Epithelial cell of proximal tubule (primary cell): ENCODE results near the gene SLCO4A1. TPM values are rescaled to one million over a fixed set of nuclear protein-coding genes. Genes with fewer than 3 reads are reported as not detected.

Experiments used
- DNase-seq: peaks from one replicate; pipeline ENCODE4 v3.0.0-alpha.2; 2011; ENCODE audit warnings: low read depth
- H3K4me3 ChIP-seq: 2 replicates; pipeline ENCODE4 v1.5.1; 2011; ENCODE audit warnings: low read depth, mild to moderate bottlenecking, low read length
- total RNA-seq: library from RNA; depleted of rRNA; stranded (reverse); fragments of >200 nt; gene quantifications from 2 replicates; pipeline ENCODE4 v1.2.3, GENCODE V29; 2015
- TF ChIP-seq, protein P1 (sequence below): conservative IDR thresholded peaks from 2 replicates; pipeline ENCODE4 v1.5.1; 2012; ENCODE audit warnings: low read depth, mild to moderate bottlenecking, low read length

Gene SLCO4A1
- total RNA-seq, 1 donor from 2014 or later, result 57.3 TPM

DNA sequence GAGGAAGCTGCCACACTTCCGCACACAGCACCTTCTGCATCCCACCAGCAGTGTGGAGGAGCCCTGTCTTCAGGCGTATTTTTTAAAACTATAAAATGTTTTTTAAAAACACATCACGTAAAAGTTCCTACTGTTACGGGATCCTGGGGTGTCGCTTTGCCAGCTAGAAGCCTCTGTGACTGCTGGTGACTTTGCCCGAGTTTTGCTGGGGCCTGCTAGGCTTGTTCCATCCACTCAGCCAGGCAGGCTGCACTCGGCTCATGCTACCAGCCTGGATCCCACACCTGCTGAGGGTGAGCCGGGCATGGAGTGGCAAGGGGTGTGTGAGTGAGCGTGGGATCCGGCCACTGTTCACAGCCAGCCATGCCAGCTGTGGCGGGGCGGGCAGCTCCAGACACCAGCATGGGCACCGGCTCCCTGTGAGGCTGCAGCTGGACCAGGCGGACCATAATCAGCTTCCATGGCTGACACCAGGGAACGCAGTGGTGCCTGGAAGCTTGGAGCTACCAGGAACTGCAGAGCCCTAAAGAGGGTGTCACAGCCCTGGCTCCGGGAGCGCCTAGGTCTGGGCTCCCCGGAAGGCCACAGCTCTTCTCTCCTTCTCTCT lies 12.3 kb upstream of the SLCO4A1 start:
- no peak for DNase-seq
- H3K4me3 ChIP-seq, result no peak overlapping the region
- TF ChIP-seq, protein P1, sequence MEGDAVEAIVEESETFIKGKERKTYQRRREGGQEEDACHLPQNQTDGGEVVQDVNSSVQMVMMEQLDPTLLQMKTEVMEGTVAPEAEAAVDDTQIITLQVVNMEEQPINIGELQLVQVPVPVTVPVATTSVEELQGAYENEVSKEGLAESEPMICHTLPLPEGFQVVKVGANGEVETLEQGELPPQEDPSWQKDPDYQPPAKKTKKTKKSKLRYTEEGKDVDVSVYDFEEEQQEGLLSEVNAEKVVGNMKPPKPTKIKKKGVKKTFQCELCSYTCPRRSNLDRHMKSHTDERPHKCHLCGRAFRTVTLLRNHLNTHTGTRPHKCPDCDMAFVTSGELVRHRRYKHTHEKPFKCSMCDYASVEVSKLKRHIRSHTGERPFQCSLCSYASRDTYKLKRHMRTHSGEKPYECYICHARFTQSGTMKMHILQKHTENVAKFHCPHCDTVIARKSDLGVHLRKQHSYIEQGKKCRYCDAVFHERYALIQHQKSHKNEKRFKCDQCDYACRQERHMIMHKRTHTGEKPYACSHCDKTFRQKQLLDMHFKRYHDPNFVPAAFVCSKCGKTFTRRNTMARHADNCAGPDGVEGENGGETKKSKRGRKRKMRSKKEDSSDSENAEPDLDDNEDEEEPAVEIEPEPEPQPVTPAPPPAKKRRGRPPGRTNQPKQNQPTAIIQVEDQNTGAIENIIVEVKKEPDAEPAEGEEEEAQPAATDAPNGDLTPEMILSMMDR, result no peak

- H3K4me3 ChIP-seq, result no peak overlapping the region
- TF ChIP-seq, protein P1, result no peak
- no peak for DNase-seq
Measured at GRCh38 chr20:62631336-62632308, 10.7 kb upstream of the SLCO4A1 start.

GRCh38 chr20:62632575-62633090 lies 9.7 kb upstream of the SLCO4A1 start:
- TF ChIP-seq, protein P1, result no peak
- no peak overlapping the region for H3K4me3 ChIP-seq
- no peak for DNase-seq

DNA sequence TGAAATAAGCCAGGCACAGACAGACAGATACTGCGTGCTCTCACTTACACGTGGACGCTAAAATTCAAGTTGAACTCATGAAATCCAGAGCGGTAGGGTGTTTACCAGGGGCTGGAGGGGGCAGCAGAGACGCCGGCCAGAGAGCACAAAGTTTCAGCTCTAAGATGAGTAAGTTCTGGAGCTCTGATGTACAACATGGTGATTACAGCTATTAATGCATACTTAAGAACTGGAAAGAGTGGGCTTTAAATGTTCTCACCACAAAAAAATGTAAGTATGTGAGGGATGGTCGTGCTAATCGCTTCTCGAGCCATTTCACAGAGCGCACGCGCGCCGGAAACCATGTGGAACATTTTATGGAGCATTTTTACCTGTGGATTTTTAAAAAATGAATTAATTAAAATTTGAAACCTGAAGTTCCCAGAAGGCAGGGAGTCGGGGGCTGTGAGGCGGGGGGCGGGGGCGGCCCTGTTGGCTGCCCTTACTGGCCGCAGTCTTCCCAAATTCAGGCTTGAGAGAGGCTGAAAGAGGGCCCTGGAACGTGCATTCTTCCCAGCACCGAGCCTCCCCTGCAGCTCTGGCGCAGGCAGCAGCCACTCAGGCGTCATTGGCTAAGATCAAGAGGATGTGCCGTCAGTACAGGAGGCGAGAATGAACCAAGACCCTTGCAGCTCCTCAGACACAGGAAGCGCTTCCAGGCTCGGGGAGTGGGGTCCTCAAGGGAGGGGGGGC lies 8.5 kb upstream of the SLCO4A1 start:
- no peak overlapping the region for H3K4me3 ChIP-seq
- DNase-seq, result no peak
- TF ChIP-seq, protein P1, result no peak

DNA sequence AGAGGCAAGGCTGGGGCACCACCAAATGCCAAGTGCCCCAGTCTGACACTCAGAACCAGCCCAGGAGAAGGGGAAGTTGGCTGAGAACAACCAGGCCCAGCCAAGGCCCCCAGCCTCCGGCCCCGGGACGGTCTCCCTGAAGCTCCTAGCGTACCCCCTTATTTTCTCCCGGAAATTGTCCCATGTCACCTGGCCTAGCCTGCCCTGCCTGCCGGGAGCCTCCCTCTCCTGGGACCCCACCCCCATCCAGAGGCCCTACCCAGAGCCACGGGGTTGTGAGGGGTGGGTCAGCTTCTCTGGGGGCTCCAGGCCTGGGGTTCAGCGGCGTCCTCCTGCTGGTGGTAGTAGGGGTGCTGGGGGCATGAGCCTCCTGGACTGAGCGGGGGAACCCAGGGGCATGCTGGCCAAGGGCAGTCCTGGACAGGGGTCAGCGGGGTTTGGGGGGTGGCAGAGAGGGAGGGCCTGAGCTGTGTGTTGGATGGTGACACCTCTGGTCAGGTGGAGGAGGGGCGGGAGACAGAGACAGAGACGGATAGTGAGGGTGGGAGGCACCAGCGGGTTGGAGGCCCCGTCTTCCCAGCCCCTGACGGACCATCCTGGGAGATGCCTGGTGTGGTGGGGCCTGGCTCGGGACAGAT lies 7.9 kb upstream of the SLCO4A1 start:
- TF ChIP-seq, protein P1, result no peak
- no peak overlapping the region for H3K4me3 ChIP-seq

GRCh38 chr20:62635232-62635631 lies 7.1 kb upstream of the SLCO4A1 start:
- DNase-seq, result no peak
- TF ChIP-seq, protein P1, result no peak
- H3K4me3 ChIP-seq, result no peak overlapping the region

More for the DNA sequence above, 7.9 kb upstream of the SLCO4A1 start:
- DNase-seq, result no peak
